ENCODE results near the gene CD93. TPM values are rescaled to one million over a fixed set of nuclear protein-coding genes. Genes with fewer than 3 reads are reported as not detected.

The CD93 gene
- total RNA-seq, 1 experiment from 2014 or later = not detected

GRCh38 chr20:23092384-23092756, 6.2 kb upstream of the CD93 start:
- Histone ChIP-seq H2AFZ (ENCODE audit: low read length) (no peak overlapping the region), H3K4me2 (ENCODE audit: low read length) (no peak overlapping the region), H3K4me1 (ENCODE audit: insufficient read depth, low read length) (peaks cover 7% of the 10 kb centered on the region; the same call in 1 of the 2 replicates), H3K9me3 (ENCODE audit: low read length) (no peaks in the 10 kb centered on the region), H3F3A (ENCODE audit: low read length, unreplicated experiment) (no peaks in the 10 kb centered on the region), H3K9me2 (replicated peaks; ENCODE audit: low read length) (no peaks in the 10 kb centered on the region), H3K4me3 (ENCODE audit: low read length) (no peak overlapping the region), H3K36me3 (ENCODE audit: low read depth, low read length) (no peaks in the 10 kb centered on the region), H3K27me3 (ENCODE audit: low read length) (no peaks in the 10 kb centered on the region; the same call in 1 of the 2 replicates), H4K20me1 (ENCODE audit: low read length) (no peaks in the 10 kb centered on the region), H3K27ac (ENCODE audit: low read length) (no peak overlapping the region), H3K9ac (ENCODE audit: low read length) (no peak overlapping the region), H3K79me2 (ENCODE audit: low read length) (no peaks in the 10 kb centered on the region)
- BruUV-seq (replicated peaks) = no TSS peak
- intact Hi-C loops (cut with micrococcal nuclease) = no loop called here
- CTCF ChIA-PET = no interaction called here
- no peak for ATAC-seq
- no peak for DNase-seq
- POLR2A ChIA-PET (ENCODE audit: unreplicated experiment) = no interaction called here
- TF ChIP-seq CTCF (conservative IDR thresholded peaks at IDR 0.05; ENCODE audit: low read depth, low read length) = no peak
- no peak for TF ChIP-seq EZH2 (IDR thresholded peaks at IDR 0.05; ENCODE audit: low read length, unreplicated experiment)
- no peak for TF ChIP-seq EZH2phosphoT487 (IDR thresholded peaks at IDR 0.05; ENCODE audit: borderline replicate concordance, low read length)

GRCh38 chr20:23091721-23092383, 5.7 kb upstream of the CD93 start:
- H3K4me3 ChIP-seq (ENCODE audit: low read length) = no peak overlapping the region
- TF ChIP-seq EZH2phosphoT487 (IDR thresholded peaks at IDR 0.05; ENCODE audit: borderline replicate concordance, low read length) = no peak
- TF ChIP-seq EZH2 (IDR thresholded peaks at IDR 0.05; ENCODE audit: low read length, unreplicated experiment) = no peak
- no peak for TF ChIP-seq CTCF (conservative IDR thresholded peaks at IDR 0.05; ENCODE audit: low read depth, low read length)
- no peaks in the 10 kb centered on the region for H3K36me3 ChIP-seq (ENCODE audit: low read depth, low read length)
- no peaks in the 10 kb centered on the region for H3K79me2 ChIP-seq (ENCODE audit: low read length)
- no TSS peak for BruUV-seq (replicated peaks)
- H3F3A ChIP-seq (ENCODE audit: low read length, unreplicated experiment) = no peaks in the 10 kb centered on the region
- peaks cover 7% of the 10 kb centered on the region; the same call in 1 of the 2 replicates for H3K4me1 ChIP-seq (ENCODE audit: insufficient read depth, low read length)
- no peaks in the 10 kb centered on the region for H3K9me3 ChIP-seq (ENCODE audit: low read length)
- ATAC-seq (no peak), DNase-seq (no peak)
- CTCF ChIA-PET = no interaction called here
- no peak overlapping the region for H2AFZ ChIP-seq (ENCODE audit: low read length)
- no peak overlapping the region for H3K9ac ChIP-seq (ENCODE audit: low read length)
- POLR2A ChIA-PET (ENCODE audit: unreplicated experiment) = no interaction called here
- H3K4me2 ChIP-seq (ENCODE audit: low read length) = no peak overlapping the region
- H3K27ac ChIP-seq (ENCODE audit: low read length) = no peak overlapping the region
- H3K27me3 ChIP-seq (ENCODE audit: low read length) = no peaks in the 10 kb centered on the region; the same call in 1 of the 2 replicates
- H3K9me2 ChIP-seq (replicated peaks; ENCODE audit: low read length) = no peaks in the 10 kb centered on the region
- intact Hi-C loops (cut with micrococcal nuclease) = no loop called here
- H4K20me1 ChIP-seq (ENCODE audit: low read length) = no peaks in the 10 kb centered on the region

- no peak overlapping the region for H3K4me2 ChIP-seq (ENCODE audit: low read length)
- no peaks in the 10 kb centered on the region for H4K20me1 ChIP-seq (ENCODE audit: low read length)
- no TSS peak for BruUV-seq (replicated peaks)
- DNase-seq = no peak
- H3K4me3 ChIP-seq (ENCODE audit: low read length) = no peak overlapping the region
- POLR2A ChIA-PET (ENCODE audit: unreplicated experiment) = no interaction called here
- intact Hi-C loops (cut with micrococcal nuclease) = no loop called here
- no peaks in the 10 kb centered on the region for H3K36me3 ChIP-seq (ENCODE audit: low read depth, low read length)
- no peaks in the 10 kb centered on the region for H3K79me2 ChIP-seq (ENCODE audit: low read length)
- H3K27me3 ChIP-seq (ENCODE audit: low read length) = no peaks in the 10 kb centered on the region; the same call in 1 of the 2 replicates
- no peak for TF ChIP-seq CTCF (conservative IDR thresholded peaks at IDR 0.05; ENCODE audit: low read depth, low read length)
- no peak for TF ChIP-seq EZH2phosphoT487 (IDR thresholded peaks at IDR 0.05; ENCODE audit: borderline replicate concordance, low read length)
- no peak for TF ChIP-seq EZH2 (IDR thresholded peaks at IDR 0.05; ENCODE audit: low read length, unreplicated experiment)
- peaks cover 7% of the 10 kb centered on the region; the same call in 1 of the 2 replicates for H3K4me1 ChIP-seq (ENCODE audit: insufficient read depth, low read length)
- H2AFZ ChIP-seq (ENCODE audit: low read length) = no peak overlapping the region
- H3K9ac ChIP-seq (ENCODE audit: low read length) = no peak overlapping the region
- H3F3A ChIP-seq (ENCODE audit: low read length, unreplicated experiment) = no peaks in the 10 kb centered on the region
- no peaks in the 10 kb centered on the region for H3K9me2 ChIP-seq (replicated peaks; ENCODE audit: low read length)
- CTCF ChIA-PET = no interaction called here
- no peak for ATAC-seq
- H3K27ac ChIP-seq (ENCODE audit: low read length) = no peak overlapping the region
- H3K9me3 ChIP-seq (ENCODE audit: low read length) = no peaks in the 10 kb centered on the region
These were observed 4.8 kb upstream of the CD93 start for GRCh38 chr20:23090878-23091277.
